Hepatic stellate cell (primary cell): ENCODE results near the gene CCDC33.

Source experiments
- DNase-seq: peaks from one replicate; pipeline ENCODE4 v3.0.0; 2011; ENCODE audit warnings: low spot score

The CCDC33 gene

GRCh38 chr15:74259292-74259648 lies 23.1 kb downstream of the CCDC33 start:
- DNase-seq, result no peak

GRCh38 chr15:74259821-74260607 lies 23.9 kb downstream of the CCDC33 start:
- no peak for DNase-seq

DNA sequence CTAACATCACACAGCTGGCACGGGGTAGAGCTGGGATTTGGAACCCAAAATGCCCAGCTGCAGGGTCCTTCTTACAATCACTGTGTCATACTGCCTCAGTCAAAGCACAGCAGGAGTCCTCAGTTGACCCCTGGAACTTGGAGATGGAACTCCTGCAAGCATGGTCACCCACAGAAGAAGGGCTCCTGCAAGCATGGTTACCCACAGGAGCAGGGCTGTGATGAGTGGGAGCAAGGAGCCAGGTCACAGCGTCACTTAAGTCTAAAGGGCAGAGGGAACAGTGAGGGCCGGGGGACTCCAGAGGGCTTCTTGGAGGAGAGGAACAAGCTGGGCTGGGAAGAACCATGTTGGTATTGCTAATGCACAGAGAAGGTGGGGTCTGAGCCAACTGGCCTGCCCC lies 24.9 kb downstream of the CCDC33 start:
- DNase-seq, result no peak

DNA sequence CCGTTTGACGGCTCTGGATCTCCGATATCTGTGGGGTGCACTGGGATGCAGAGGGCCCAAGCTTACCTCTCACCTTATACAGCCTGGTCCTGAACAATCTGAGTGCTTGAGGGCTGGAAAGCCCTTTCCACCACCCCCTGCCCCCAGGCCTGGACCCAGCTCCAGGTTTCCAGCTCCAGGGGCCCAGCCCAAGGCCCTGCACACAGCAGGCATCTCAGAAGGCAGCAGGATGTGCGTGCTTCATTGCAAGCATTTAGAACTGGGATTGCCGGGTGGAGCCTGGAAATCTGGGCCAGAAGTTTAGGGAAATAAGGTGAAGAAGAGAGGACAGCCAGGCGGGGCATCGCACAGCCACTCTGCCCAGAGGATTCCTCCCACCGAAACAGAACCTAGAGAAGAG lies 25.6 kb downstream of the CCDC33 start:
- no peak for DNase-seq

DNA sequence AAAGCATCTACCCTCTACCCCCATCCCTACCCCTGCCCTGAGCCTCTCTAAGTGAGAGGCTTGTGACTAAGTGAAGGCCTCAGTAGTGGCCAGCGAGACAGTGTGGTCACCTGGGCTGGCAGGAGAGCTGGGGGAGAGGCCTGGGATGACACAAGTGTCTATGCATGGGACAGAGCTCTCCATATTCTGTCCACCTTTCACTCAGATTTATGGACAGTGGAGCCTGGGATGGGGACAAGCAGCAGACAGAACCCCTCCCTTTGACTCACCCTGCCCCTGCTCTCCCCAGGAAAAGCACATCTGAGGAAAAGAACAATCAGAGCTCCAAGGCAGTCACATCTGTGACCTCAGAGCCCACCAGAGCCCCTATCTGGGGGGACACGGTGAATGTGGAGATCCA lies 26.0 kb downstream of the CCDC33 start:
- no peak for DNase-seq

DNA sequence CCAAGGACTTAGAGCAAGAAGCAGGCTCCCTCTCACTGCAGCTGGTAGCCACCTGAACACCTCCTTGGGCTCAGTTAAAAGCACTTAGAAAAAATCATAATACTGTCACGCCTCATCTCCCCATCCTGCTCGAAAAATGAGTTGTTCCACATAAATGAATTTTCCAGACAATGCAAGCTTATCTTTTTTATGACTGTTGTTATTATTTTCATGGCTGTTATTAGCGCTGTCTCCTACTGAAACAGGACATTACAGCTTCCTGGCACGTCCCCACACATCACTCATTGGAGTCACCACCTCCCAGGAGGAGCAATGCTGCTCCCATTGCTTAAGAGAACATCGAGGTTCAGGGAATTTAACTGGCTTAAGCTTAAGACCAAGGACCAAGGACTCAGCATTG lies 26.5 kb downstream of the CCDC33 start:
- DNase-seq, result no peak

- DNase-seq, result no peak
Observed at GRCh38 chr15:74263466-74263865, 27.3 kb downstream of the CCDC33 start.

GRCh38 chr15:74264081-74264501 lies 28.0 kb downstream of the CCDC33 start:
- DNase-seq, result no peak

DNA sequence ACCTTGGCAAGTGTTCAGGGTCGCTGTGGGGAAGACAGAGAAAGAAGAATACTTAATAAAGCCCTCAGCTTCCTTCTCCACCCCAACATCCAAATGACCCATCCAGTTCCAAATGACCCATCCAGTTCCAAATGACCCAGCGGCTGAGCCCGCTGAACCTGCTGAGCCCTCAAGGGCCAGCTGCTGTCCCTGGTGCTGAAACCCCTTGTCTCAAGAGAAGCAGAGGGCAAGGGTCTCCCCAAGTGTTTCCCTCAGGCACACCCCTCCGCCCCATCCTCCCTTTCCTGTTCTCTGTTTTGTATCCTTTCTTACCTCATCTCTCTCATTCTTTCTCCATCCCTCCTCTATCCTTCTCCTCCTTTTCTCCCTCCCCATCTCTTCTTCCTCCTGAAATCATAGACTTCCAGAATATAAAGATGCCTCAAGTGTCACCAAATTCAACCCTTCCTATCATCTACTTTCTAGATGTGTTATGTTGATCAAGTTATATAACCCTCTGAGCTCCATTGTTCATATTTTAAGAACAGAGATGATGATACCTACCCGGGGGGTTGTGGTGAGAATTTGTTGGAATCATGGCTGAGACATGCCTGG lies 29.0 kb downstream of the CCDC33 start:
- no peak for DNase-seq

- no peak for DNase-seq
Observed at GRCh38 chr15:74268020-74268419, 31.9 kb downstream of the CCDC33 start.

DNA sequence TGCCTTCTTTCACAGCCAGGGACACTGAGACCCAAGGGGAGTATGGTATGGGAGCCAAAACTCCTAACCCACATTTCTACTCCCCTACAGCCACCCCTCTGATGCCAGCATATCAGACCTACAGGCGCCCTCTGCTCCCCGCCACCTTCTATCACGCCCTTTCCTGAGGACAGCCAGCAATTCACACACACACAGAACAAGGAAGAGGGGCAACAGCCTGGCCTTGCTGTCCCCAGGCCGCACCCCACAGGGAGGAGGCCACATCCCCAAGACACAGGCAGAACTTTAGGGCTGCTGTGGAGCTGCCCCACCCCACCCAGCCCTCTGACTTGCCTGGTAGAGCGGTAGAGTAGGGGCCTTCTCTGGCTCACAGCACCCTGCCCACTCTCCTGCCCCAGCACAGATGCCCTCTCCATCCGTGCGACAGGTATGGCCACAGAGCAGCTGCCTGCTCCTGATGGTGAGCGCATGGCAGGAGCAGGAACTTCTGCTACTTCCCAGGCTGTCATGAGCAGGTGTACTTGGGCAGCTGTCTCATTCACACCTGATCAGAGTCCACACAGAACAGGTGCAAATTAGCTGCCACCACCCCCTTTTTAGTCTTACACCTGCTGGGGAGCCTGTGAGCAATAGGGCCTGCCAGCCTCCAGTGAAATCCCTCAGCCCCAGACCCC lies 33.4 kb downstream of the CCDC33 start:
- DNase-seq, result no peak

- no peak for DNase-seq
Observed at GRCh38 chr15:74270155-74270554, 34.0 kb downstream of the CCDC33 start.

GRCh38 chr15:74270854-74271520 lies 34.9 kb downstream of the CCDC33 start:
- no peak for DNase-seq

DNA sequence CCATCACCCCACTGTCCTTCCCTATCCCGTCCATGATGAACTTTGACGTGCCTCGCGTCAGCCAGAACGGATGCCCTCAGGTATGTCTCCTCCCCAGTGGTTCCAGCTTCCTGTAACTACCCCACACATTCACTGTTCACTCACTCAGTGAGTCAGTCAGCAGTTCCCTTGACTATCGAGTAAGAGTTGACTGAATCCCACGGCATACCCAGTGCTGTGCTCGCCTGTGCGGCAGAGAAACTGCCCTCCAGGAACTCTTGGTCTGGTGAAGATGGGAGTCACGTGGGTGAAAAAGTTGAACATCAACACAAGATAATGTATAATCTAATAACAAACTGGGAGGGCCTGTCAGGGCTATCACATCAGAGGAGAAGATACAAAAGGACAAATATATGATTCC lies 36.7 kb downstream of the CCDC33 start:
- no peak for DNase-seq

- DNase-seq, result no peak
Observed at GRCh38 chr15:74274470-74275038, 38.4 kb downstream of the CCDC33 start.

- no peak for DNase-seq
Observed at GRCh38 chr15:74275957-74276356, 39.8 kb downstream of the CCDC33 start.

GRCh38 chr15:74276560-74276959 lies 40.4 kb downstream of the CCDC33 start:
- DNase-seq, result no peak

- DNase-seq, result no peak
Observed at GRCh38 chr15:74277242-74277810, 41.2 kb downstream of the CCDC33 start.

DNA sequence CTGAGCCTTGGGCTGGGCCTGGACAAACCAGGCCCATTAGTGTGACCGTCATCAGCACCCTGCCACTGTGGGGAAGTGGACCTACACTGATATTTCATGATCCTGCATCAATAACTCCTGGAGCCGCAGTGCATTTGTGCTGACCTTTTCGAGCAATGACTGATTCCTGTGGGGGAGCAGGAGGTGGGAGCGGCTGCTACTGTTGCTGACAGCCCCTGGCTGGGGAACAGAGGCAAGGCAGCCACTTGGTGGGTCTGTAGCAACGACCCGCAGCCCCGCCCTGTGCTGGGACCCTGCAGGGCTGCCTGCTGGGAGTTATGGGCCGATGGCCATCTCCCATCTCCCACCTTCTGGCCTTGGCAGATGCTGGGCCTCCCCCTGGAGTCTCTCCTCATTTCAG lies 42.1 kb downstream of the CCDC33 start:
- DNase-seq, result no peak

DNA sequence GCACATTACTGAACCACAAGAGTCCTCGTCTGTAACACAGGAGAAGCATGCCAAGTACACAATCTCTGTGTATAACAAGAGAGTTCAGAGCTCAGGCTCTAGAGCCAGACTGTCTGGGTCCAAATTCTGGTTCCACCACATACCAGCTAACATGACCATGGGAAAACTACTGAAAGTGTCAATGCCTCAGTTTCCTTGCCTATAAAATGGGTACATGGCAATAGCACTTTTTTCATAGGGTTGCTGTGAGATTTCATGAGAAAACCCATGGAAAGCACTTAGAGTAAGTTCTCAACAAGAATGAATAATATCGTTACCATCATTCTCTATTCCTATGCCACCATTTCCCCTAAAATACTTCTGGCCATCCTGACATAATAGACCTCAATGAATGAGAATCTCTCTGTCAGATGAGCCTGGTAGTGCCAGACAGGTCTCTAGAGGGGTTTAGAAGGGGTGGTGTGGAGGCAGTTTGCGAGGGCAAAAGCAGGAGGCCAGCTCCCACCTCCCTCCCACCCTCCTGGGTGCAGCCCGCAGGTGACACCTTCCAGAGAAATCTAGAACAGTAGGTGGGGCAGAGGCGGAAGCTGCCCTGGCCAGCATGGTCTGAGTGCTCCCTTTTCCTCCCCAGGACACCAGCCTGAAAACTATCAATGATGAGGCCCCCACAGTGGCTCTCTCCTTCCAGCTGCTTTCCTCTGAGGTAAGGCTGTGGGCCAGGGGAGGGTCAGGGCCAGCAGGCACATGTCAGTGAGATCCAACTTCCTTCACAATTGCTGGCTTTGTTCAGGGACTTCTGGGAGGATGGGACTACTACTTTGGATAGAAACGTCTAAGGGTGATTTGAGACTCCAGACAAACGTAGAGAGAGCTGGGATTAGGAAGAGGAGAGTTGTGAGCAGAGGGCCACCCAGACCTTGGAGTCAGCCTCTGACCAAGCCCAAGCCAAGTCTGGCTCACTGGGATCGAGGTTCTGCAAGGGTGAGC lies 45.3 kb downstream of the CCDC33 start:
- no peak for DNase-seq

- DNase-seq, result no peak
Observed at GRCh38 chr15:74283368-74283767, 47.2 kb downstream of the CCDC33 start.
